ENCODE results near the gene SEMA4C.
"Not testable (repeated sequence)": the region's sequence is repeated elsewhere in the genome, so short reads cannot be mapped to it uniquely, and the experiment has no call there.

The SEMA4C gene

GRCh38 chr2:96866586-96866985, 3.3 kb downstream of the SEMA4C start:
- DNase-seq (ENCODE audit: low read depth in 2 of 2): no peak

DNA sequence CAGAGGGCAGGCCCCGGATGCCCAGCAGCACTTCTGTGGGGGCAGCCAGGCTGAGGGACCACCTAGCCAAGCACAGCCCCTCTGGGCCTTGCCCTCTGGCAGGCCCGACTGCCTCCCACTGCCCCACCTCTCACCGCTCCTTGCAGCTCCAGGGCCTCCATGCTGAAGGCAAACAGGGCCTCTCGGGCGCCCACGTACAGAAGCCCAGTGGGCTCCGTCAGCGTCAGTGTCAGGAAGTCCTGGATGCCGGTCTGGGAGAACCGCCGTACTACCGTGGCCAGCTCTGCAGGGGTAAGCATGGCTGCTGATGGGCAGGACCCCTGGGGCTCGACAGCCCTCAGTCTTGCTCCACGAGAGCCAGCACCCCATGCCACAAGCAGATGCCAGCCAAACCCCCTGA, 3.7 kb downstream of the SEMA4C start:
- no peak for DNase-seq (ENCODE audit: low read depth in 2 of 2)

DNA sequence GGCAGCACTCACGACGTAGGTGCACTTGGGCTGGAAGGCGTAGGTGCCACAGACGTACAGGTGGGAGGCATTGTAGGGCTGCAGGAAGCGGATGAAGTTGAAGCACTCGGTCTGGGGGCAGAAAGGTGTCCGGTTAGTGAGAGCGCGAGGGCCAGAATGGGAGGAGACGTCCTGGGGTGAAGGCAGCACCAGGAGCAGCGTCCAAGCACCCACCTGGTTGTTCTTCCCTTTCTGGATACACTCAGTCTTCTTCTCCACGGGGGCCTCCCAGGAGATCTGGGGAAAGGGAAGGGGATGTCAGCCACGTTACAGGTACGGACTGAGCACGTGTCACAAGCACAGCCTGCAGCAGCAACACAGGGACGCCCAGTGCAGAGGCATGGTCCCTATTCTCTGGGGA, 4.2 kb downstream of the SEMA4C start:
- no peak for DNase-seq (ENCODE audit: low read depth in 2 of 2)

DNA sequence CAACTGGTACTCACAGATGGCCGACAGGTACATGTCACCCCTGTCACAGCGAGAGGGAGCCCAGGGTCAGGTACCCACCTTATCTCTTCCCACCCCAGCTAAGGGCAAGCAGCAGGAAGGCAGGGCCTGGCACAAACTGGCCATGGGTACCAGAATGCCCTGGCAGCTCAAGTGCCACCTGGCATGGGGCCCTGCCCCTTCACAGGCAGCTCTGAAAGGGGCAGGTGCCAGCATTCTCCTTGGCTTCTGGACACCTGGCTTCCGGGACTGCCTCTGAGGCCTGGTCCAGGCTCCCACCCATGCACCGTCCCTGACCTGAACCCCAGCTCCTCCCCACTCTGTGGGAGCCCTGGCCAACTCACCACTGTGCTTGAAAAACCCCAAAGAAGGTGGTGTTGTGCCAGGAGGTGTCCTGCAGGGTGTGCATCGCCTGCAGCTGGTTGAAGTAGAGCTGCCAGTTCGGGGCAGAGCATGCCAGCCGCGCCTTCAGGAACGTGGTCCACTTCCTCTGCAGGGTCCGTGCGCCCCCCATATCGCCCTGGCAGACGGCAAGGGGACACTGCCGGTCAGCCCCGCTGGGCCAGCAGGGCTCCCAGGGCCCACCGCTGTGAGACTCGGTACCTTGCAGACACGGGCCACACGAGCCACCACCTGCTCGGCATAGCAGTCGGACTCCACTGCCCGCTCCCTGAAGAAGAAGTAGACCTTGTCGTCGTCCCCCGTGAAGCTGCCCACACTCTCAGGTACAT, 5.4 kb downstream of the SEMA4C start:
- DNase-seq (ENCODE audit: low read depth in 2 of 2): no peak

DNA sequence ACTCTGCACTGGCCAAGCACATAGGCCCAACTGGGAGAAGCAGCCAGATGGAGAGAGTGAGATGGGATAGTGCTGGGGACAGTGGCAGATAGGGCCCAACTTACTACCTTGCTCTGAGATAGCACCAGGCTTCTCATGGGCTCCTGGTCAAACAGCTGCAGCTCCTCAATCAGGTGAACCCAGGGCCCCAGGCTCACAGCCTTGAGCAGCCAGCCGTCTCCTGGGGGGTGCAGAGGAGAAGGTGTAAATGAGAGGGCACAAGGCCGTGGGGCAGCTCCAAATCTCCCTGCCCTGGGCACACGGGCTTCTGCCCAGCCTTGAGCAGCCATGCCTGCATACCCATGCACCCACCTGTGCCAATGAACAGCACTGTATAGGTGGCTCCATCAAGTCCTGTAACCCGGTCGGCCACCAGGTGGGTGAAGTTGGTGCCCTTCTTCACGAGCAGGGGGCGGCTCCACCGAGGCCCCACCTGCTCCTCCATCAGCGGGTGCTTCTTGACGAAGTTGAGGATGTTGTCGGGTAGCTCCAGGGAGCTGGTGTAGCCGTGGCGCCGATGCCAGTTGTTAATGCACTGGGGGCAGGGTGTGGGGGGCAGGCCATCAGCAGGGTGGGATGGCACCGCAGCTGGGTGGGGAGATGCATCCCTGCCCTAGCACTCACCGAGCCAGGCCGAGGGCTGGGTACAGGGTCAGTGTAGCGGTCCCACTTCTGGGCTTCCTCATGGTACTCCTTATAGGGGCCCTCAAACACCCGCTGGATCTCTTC, 6.1 kb downstream of the SEMA4C start:
- no peak for DNase-seq (ENCODE audit: low read depth in 2 of 2)

DNA sequence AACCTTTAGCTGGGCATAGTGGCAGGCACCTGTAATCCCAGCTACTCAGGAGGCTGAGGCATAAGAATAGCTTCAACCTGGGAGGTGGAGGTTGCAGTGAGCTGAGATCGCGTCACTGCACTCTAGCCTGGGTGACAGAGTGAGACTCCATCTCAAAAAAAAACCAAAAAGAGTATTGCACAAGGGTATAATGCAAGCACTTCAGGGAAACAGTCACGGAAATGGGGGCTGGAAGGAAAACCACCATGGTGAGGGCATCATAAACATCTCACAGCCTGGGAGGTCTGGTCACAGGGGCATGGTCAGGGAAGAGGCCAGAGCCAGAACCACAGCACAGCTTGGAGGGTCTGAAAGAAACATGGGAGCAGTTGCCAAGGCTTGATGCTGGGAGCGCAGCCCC, 6.8 kb downstream of the SEMA4C start:
- not testable (repeated sequence) for DNase-seq (ENCODE audit: low read depth in 2 of 2)

GRCh38 chr2:96861074-96861473, 8.8 kb downstream of the SEMA4C start:
- no peak for DNase-seq (ENCODE audit: low read depth in 2 of 2)

DNA sequence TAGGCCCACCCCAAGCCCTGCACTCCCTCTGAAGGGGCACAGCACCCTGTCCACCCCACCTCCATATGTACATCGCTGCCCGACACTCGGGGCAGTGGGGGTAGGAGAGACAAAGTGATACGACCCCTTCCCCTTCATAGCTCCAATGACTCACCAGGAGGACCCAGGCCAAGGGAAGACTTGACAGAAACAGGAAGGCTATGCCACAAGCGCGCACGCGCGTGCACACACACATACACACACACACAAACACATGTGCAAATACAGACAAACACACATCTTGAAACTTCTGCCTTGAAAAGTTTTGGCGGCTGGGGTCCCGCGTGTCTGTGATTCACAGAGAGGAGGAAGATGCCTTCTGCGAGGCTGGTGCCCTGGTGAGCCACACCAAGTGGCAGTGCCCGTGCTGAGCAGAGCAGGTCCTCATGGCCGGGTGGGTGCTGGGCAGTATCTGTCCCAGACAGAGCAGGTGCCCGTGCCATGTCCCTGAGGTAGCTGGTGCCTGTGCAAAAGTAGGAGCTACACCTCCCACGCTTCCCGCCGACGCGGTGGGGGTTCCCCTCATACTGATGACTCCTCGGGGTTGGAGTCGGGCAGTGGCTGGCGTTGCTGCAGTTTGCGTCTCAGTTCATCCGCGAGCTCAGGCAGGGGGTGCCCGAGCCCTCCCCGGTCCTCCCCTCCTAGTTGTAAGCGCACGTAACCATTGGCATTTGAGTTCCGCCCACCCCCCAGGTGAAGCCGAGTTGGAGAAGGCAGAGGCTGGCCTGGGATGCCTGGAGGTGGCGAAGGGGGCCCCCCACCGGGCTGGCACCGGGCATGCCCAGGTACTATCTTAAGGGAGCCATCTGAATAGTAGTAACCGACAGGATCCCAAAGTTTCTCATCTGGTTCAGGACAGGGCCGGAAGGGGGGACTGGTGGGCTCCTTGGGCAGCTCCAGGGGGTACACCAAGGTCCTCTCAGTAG, 9.5 kb downstream of the SEMA4C start:
- DNase-seq (ENCODE audit: low read depth in 2 of 2): no peak

GRCh38 chr2:96859681-96860064, 10.2 kb downstream of the SEMA4C start:
- DNase-seq (ENCODE audit: low read depth in 2 of 2): no peak

DNA sequence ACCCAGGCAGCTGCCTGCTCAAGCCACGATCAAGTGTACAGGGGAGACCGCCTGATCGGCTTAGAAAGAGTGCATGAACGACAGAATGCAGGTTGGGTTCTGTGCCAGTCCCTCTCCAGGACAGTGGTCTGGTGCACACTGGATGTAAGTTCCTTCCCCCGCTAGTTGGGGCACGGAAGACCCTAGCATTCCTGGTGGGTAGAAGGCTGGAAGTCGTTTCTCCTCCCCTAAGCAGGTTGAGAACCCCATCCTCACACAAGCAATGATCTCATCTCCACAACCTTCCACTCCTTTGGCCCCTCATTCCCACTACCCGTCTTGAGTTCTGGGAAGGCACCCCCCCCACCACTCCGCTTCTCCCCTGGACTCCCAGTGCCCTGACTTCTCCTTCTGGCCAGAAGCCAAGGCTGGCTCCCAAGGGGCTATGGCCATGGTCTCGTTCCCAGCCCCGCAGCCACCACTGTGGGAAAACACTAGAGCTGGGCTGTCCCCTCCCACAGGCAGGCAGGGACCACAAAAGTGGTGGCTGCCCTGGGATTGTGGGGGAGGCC, 10.7 kb downstream of the SEMA4C start:
- DNase-seq (ENCODE audit: low read depth in 2 of 2): no peak

DNA sequence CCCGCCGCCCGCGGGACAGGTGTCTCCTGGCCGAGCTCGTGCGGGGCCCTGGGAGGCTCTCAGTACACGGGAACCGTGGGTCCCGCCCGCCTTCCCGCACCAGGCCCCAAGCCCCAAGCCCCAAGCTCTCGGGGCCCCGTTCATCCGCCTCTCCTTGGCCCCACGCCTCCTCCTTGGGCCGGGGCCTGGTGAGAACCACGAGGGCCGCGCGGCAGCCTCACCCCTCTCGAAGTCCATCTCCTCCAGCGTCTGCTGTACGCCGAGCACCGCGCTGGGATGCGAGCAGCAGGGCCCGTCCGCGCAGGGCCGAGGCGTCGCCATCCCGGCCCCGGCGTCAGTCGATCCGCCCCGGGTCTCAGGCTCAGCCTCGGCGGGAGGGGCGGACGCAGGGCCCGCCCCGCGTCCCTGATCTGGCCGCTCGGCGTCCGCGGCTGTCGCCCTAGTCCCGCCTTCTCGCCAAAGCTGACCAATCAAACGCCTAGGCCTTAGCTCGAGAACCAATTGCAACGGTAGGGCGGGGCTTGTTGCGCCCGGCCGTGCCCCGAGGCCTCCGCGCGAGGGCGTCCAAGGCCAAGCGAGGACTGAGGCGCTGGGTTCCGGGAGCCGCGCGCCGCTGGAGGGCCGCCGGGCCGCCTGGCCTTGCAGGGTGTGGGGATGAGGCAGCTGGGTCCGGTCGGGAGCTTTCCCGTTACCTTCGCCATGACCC, 12.1 kb downstream of the SEMA4C start, which contains the start of gene ANKRD39:
TSS of gene ANKRD39 (minus strand) at position 350 of the 706 bp plus-strand sequence. CDS start at position 321, 29 bp downstream.
- DNase-seq (ENCODE audit: low read depth in 2 of 2): peak; percentile 96

GRCh38 chr2:96856776-96857666, 12.9 kb downstream of the SEMA4C start:
- DNase-seq (ENCODE audit: low read depth in 2 of 2): no peak

DNA sequence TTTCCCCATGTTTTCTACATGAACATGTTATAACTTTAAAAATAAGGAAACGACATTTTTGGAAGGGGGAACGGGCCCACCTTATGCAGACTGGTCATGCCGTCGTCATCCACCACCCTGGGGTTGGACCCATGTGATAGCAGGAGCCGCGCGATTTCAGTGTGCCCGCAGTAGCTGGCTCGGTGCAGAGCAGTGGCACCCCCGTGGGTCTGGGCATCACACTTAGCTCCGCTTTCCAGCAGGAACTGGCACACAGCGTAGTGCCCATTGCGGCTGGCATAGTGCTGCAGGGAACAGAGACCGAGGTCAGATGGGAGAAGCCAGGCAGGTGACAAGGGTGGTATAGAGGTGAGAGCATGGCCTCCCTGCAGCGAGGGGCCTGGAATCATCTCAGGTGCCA, 16.6 kb downstream of the SEMA4C start:
- no peak for DNase-seq (ENCODE audit: low read depth in 2 of 2)

DNA sequence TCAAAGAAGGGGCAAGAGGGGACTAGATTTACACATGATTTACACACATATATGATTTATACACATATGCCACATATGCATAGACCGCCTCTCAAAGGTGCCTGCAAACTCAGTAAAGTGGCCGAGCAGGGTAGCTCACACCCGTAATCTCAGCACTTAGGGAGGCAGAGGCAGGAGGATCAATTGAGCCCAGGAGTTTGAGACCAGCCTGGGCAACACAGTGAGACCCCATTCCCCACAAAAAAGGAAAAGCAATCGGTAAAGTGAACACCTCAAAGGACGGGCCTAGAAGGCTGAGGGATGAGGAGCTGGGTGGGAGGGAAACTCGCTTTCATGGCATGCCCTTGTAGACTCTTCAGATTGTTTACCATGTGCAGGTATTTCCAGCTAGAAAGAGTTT, 17.2 kb downstream of the SEMA4C start:
- no peak for DNase-seq (ENCODE audit: low read depth in 2 of 2)

DNA sequence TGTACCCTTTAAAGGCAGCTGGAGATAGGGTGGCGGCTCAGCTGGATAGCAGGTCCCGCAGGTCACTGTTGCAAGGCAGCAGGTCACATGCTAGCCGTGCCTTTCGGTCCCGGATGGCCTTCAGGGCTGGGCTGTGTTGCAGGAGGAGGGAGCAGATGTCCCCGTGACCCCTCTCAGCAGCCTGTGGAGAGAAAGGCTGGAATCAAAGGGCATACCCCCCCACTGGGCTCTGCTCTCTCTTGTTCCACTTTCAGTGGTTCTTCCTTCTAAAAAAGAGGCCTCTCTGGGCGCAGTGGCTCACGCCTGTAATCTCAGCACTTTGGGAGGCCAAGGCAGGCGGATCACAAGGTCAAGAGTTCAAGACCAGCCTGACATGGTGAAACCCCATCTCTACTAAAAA, 21.6 kb downstream of the SEMA4C start:
- DNase-seq (ENCODE audit: low read depth in 2 of 2): no peak

GRCh38 chr2:96847586-96847985, 22.3 kb downstream of the SEMA4C start:
- no peak for DNase-seq (ENCODE audit: low read depth in 2 of 2)

GRCh38 chr2:96846825-96847224, 23.1 kb downstream of the SEMA4C start:
- DNase-seq (ENCODE audit: low read depth in 2 of 2): no peak

DNA sequence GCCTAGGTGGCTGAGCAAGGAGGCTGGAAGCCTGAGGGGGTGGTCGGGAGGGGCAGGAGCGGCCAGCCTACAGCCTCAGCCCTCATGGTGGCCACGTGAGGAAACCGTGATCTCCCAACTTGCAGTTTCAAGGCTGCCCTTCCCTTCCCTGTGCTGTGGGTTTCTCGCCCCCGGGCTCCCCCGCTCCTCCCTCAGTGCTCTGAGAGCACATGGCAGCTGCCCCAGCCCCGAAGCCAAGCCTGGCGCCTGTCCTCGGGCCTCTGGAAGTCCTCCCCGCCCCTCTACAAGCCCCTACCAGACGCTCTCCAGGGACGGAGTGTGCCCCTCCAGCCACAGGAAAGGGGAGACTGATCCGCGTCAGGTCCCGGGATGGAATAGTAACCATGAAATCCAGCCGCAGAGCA, 25.5 kb downstream of the SEMA4C start:
- DNase-seq (ENCODE audit: low read depth in 2 of 2): no peak

DNA sequence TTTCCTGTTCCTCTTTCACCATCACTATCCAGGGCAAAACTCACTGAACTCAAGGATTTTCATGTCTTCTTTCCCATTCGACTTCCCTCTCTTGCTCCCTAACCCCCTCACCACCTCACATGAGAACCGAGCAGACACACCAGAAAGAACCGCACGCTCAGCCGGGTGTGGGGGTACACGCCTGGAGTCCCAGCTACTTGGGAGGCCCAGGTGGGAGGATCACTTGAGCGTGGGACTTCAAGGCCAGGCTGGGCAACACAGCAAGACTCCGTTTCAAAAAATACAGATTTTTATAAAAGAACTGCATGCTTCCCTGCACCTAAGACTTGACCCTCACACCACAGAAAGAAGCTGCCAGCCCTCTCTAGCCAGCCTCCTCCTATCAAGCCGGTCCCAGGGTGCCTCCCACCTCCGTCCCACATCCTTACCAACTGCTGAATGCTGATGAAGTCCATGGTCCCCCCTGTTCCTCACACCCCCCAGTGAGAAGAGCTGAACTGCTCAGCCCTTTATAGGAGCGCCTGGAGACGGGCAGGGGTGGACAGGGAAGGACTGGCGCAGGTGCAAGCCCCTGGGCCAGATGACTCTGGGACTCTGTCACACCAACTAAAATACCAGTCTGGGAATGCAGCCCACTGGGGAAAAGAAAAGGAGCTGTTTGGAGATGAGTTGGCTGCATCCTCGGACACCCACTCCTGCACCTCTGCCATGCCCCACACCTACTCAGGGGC, 26.2 kb downstream of the SEMA4C start, which contains the start of gene ANKRD23:
TSS of gene ANKRD23 (minus strand) at position 484 of the 731 bp plus-strand sequence. CDS start at position 455, 29 bp downstream.
- no peak for DNase-seq (ENCODE audit: low read depth in 2 of 2)

All from stimulated activated CD4-positive, alpha-beta T cell treated with anti-CD3 and anti-CD28 coated beads, Interleukin-1b, Interleukin-23, amount 100 ng/mL, for 1 hour (primary cell).